Panc1 (cell line): ENCODE results near the gene IL1R1.

ENCODE experiments used
- POLR2AphosphoS5 ChIP-seq: IDR thresholded peaks from 2 replicates; pipeline ENCODE4 v1.6.1; 2012; ENCODE audit warnings: mild to moderate bottlenecking, low read depth, low read length, moderate library complexity
- TF ChIP-seq, protein P1 (sequence below): fragments of 450-650 bp; IDR thresholded peaks from 2 replicates; pipeline ENCODE4 v1.5.1; 2017; ENCODE audit warnings: mild to moderate bottlenecking

DNA sequence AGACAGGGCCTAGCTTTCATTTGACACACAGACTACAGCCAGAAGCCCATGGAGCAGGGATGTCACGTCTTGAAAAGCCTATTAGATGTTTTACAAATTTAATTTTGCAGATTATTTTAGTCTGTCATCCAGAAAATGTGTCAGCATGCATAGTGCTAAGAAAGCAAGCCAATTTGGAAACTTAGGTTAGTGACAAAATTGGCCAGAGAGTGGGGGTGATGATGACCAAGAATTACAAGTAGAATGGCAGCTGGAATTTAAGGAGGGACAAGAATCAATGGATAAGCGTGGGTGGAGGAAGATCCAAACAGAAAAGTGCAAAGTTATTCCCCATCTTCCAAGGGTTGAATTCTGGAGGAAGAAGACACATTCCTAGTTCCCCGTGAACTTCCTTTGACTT lies 36.5 kb downstream of the IL1R1 start:
- TF ChIP-seq, protein P1, sequence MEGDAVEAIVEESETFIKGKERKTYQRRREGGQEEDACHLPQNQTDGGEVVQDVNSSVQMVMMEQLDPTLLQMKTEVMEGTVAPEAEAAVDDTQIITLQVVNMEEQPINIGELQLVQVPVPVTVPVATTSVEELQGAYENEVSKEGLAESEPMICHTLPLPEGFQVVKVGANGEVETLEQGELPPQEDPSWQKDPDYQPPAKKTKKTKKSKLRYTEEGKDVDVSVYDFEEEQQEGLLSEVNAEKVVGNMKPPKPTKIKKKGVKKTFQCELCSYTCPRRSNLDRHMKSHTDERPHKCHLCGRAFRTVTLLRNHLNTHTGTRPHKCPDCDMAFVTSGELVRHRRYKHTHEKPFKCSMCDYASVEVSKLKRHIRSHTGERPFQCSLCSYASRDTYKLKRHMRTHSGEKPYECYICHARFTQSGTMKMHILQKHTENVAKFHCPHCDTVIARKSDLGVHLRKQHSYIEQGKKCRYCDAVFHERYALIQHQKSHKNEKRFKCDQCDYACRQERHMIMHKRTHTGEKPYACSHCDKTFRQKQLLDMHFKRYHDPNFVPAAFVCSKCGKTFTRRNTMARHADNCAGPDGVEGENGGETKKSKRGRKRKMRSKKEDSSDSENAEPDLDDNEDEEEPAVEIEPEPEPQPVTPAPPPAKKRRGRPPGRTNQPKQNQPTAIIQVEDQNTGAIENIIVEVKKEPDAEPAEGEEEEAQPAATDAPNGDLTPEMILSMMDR: no peak
- no peak for TF ChIP-seq POLR2AphosphoS5
